Activated naive CD4-positive, alpha-beta T cell treated with anti-CD3 and anti-CD28 coated beads, Interleukin-2, amount 50 U/mL, for 24 hours (primary cell): ENCODE data around the gene TMED6.

Experiments
- H3K27ac Mint-ChIP-seq: one replicate; pipeline ENCODE4 v1.8.0; 2021; ENCODE audit warnings: mild to moderate bottlenecking, mixed read lengths
- H3K27me3 Mint-ChIP-seq: one replicate; pipeline ENCODE4 v1.8.0; 2021; ENCODE audit warnings: mixed read lengths
- H3K36me3 Mint-ChIP-seq: one replicate; pipeline ENCODE4 v1.8.0; 2021; ENCODE audit warnings: mixed read lengths
- H3K4me1 Mint-ChIP-seq: one replicate; pipeline ENCODE4 v1.8.0; 2021; ENCODE audit warnings: mixed read lengths
- H3K4me3 Mint-ChIP-seq: one replicate; pipeline ENCODE4 v1.8.0; 2021; ENCODE audit warnings: mild to moderate bottlenecking, mixed read lengths
- H3K9me3 Mint-ChIP-seq: one replicate; pipeline ENCODE4 v1.8.0; 2021; ENCODE audit warnings: mixed read lengths

Gene TMED6

DNA sequence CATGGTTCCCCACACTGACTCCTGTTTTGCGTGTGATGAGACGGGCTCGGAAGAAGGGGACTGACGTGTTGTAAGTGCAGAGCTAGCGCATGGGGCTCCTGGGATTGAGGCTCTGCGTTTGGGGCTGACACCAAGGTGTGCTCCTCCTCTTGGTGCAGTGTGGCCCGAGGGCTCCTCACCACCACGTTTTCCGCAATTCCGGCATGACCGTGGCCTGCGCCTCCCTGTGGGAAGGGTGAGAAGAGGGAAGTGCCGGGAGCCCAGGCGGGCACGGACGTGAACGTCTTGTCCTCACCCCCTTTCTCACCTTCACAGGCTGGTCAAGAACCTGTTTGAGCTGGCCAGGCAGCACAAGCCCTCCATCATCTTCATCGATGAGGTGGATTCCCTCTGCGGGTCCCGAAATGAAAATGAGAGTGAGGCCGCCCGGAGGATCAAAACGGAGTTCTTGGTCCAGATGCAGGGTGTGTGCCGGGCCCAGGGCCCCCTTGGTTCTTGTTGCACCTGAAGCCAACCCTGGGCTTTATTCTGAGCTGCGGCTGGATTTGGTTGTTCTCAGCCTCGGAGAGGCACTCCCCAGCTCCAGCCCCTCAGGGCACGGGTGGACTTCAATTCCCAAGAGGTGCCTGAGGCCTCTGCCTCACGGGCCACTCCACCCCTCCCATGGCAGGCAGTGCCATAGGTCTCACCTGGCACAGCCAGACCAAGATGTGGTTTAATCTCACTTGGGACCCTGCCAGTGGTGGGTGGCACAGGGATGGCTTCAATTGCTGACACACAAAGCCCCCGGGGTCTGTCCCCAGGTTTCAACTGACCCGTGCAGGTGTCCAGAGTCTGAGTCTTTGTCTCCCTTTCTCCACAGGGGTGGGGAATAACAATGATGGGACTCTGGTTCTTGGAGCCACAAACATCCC, 31.5 kb downstream of the TMED6 start:
- H3K36me3 Mint-ChIP-seq, result peaks cover 11% of the 10 kb centered on the region
- no peaks in the 10 kb centered on the region for H3K9me3 Mint-ChIP-seq
- H3K27me3 Mint-ChIP-seq, result no peaks in the 10 kb centered on the region
- H3K4me3 Mint-ChIP-seq, result no peak overlapping the region
- H3K27ac Mint-ChIP-seq, result peak overlapping the region; percentile 72
- peaks cover 11% of the 10 kb centered on the region for H3K4me1 Mint-ChIP-seq

DNA sequence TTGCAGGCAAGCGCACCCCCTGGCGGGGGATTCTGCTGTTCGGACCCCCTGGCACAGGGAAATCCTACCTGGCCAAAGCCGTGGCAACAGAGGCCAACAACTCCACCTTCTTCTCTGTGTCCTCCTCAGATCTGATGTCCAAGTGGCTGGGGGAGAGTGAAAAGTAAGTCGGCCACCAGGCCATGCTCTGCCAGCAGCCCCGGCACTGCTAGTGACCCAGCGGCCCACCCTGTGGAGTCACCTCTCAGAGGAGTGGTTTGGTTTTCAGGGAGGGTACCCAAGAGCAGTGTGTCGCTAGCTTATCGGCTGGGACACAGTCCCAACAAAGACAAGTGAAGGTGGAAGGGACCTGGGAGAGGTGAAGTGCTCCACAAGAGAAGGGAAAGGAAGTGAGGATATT, 32.2 kb downstream of the TMED6 start:
- Mint-ChIP-seq H3K27ac (peak overlapping the region; percentile 72), H3K36me3 (peaks cover 11% of the 10 kb centered on the region), H3K27me3 (no peaks in the 10 kb centered on the region), H3K9me3 (no peaks in the 10 kb centered on the region), H3K4me3 (no peak overlapping the region), H3K4me1 (peaks cover 10% of the 10 kb centered on the region)

DNA sequence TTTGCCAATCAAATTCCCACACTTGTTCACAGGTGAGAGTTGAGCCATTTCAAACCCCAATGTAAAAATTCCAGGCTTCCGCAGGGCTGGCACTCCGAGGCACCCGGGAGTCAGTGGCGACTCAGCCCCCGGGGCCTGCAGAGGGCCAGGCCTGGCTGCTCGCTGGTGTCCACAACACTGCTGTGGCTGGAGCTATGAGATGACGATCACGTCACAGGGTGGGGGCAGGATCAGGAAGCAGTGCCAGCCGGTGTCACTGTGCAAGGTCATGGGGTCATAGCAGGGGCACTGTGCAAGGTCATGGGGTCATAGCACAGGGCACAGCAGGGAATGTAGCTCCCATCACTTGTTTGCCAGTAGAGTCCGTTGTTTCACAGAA, 32.7 kb downstream of the TMED6 start:
- Mint-ChIP-seq H3K9me3 (no peaks in the 10 kb centered on the region), H3K4me1 (peaks cover 15% of the 10 kb centered on the region), H3K4me3 (no peak overlapping the region), H3K27me3 (no peaks in the 10 kb centered on the region), H3K27ac (no peak overlapping the region), H3K36me3 (peaks cover 11% of the 10 kb centered on the region)

GRCh38 chr16:69318177-69318910, 33.2 kb downstream of the TMED6 start:
- H3K4me3 Mint-ChIP-seq, result no peak overlapping the region

DNA sequence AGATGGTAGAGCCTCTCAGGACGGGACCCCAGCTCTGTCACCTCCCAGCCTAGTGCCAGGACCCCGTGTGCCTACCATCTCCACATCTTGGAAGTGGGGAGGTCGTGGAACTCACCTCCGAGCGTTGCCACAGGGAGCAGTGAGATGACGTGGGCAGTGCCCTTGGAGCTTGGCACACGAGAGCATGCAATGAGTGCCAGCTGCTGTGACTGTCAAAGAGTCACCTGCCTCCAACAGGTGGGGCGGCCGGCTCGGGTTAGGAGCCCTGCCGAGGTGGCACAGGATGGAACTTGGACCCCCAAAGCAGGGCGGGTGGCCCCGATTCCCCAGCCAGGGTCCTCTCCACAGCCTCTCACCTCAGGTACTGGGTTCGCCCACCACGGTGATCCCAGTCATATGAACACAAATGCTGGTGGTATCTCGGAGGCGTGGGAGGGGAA, 35.0 kb downstream of the TMED6 start:
- H3K27ac Mint-ChIP-seq, result no peak overlapping the region
- H3K27me3 Mint-ChIP-seq, result no peaks in the 10 kb centered on the region
- H3K4me1 Mint-ChIP-seq, result peaks cover 26% of the 10 kb centered on the region
- no peak overlapping the region for H3K4me3 Mint-ChIP-seq
- peaks cover 14% of the 10 kb centered on the region for H3K36me3 Mint-ChIP-seq
- no peaks in the 10 kb centered on the region for H3K9me3 Mint-ChIP-seq

More at GRCh38 chr16:69318177-69318910, 33.2 kb downstream of the TMED6 start:
- H3K27me3 Mint-ChIP-seq, result no peaks in the 10 kb centered on the region
- no peak overlapping the region for H3K27ac Mint-ChIP-seq
- H3K36me3 Mint-ChIP-seq, result peaks cover 14% of the 10 kb centered on the region
- no peaks in the 10 kb centered on the region for H3K9me3 Mint-ChIP-seq
- peaks cover 20% of the 10 kb centered on the region for H3K4me1 Mint-ChIP-seq

DNA sequence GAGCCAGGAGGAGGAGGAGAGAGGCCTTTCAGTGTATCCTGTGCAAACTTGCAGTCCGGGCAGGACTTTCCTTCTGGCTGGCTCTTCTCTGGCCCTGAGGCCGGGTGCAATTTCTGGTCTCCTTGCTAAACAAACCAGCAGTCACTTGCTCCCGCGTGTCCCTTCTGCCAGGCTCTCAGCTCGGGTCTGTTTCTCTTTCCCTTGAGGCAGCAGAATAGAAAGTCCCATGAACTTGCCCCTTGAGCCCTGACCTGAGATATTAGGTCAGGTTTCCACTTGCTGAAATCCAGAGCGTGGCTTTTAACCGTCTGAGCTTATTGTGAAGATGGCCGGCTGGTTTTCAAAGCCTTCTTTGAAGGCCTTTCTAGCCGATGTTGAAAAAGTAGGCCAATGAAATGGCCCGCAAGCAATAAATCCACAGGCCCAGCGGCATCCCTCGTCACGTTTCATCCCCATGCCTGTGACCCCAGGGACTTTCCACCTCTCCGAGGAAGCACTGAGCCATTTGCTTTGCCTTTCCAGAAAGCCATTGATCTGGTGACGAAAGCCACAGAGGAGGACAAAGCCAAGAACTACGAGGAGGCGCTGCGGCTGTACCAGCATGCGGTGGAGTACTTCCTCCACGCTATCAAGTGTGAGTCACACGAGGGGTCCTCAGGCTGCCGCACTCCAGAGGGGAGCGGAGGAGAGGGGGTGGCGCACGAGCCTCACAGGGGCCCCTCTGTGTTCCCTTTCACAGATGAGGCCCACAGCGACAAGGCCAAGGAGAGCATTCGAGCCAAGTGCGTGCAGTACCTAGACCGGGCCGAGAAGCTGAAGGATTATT, 35.9 kb downstream of the TMED6 start:
- Mint-ChIP-seq H3K9me3 (no peaks in the 10 kb centered on the region), H3K27me3 (no peaks in the 10 kb centered on the region), H3K27ac (no peak overlapping the region), H3K36me3 (peaks cover 11% of the 10 kb centered on the region), H3K4me1 (peaks cover 26% of the 10 kb centered on the region), H3K4me3 (no peak overlapping the region)

DNA sequence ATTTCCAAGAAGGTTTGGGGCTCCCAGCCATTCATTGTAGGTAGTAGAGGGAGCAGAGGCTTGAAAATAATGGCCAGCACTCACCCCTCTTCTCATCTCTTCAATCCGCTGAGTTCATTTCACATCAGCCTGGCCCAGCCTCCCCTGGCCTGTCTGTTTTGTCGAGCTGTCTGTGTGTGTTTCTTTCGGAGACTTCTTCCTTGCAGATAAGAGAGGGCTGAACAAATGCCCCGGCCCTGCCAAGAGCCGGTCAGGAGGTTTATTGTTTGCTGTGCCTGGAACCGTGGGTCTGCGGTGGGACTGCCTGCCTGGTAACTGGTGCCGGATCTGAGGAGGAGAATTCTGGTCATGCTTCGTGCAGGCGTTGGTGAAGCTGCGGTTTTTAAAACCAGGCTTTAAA, 37.1 kb downstream of the TMED6 start:
- Mint-ChIP-seq H3K27ac (no peak overlapping the region), H3K36me3 (peaks cover 8% of the 10 kb centered on the region), H3K4me1 (peaks cover 30% of the 10 kb centered on the region), H3K27me3 (no peaks in the 10 kb centered on the region), H3K9me3 (no peaks in the 10 kb centered on the region), H3K4me3 (no peak overlapping the region)

DNA sequence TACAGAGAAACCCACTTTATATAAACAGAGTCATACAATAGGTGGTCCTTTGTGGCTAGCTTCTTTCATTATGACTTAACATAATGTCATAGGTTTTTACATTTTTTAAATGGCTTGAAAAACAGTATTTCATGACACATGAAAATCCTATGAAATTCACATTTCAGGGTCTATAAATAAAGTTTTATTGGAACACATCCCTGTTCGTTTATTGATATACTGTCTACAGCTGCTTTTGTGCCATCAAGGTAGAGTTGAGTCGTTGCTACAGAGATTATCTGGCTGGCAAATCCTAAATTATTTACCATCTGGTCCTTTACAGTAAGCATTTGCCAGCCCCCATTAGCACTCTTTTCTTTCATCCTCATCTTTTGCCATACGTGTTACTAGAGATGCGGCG, 38.1 kb downstream of the TMED6 start:
- peak overlapping the region; percentile 82 for H3K4me3 Mint-ChIP-seq
- H3K36me3 Mint-ChIP-seq, result peaks cover 6% of the 10 kb centered on the region
- no peaks in the 10 kb centered on the region for H3K27me3 Mint-ChIP-seq
- H3K4me1 Mint-ChIP-seq, result peaks cover 30% of the 10 kb centered on the region
- peak overlapping the region; percentile 87 for H3K27ac Mint-ChIP-seq
- no peaks in the 10 kb centered on the region for H3K9me3 Mint-ChIP-seq

DNA sequence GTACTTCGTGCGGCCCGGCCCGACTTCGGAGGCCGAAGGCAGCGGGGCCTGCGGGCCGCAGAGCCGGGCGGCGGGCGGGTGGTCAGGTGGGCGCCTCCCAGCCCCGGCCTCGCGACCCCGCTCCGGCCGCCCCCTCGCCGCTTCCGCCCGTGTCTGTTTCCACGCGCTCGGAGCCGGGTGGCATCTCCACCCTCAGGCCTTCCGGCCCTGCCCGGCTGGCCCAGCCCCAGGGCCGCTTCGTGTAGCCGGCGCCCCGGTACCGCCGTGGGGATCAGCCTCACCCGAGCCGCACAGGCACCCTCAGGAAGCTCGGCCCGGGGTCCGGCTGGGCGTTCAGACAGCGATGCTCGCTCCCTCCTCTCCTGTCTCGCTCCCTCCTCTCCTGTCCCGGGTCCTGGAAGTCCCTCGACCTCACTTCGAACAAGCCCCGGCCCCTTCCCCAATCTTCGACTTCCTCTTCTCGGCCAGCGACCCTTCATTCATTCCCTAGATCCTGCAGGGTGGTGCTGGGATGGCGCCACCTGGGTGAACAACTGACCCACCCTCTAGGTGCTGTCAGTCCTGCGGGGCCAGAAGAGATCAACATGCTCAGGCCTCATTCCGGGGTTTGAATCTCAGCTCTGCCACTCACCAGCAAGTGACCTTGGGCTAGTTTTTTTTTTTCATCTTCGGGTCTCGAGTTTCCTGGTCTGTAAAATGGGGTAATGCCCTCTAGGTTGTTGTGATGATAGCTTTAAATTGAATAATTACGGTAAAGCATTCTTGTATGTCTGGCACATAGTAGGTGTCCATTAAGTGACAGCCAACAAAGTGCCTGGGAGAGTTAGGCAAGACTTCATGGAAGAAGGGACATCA, 39.8 kb downstream of the TMED6 start:
- H3K4me1 Mint-ChIP-seq, result peaks cover 30% of the 10 kb centered on the region
- peak overlapping the region; percentile 100 for H3K27ac Mint-ChIP-seq
- H3K9me3 Mint-ChIP-seq, result no peaks in the 10 kb centered on the region
- H3K27me3 Mint-ChIP-seq, result no peaks in the 10 kb centered on the region
- peak overlapping the region; percentile 99 for H3K4me3 Mint-ChIP-seq
- H3K36me3 Mint-ChIP-seq, result peaks cover 6% of the 10 kb centered on the region

GRCh38 chr16:69310653-69311532, 40.7 kb downstream of the TMED6 start, which contains the start of gene VPS4A:
TSS of gene VPS4A (plus strand) at chr16:69311350. CDS start at chr16:69311512, 162 bp downstream.
- Mint-ChIP-seq H3K4me1 (peaks cover 30% of the 10 kb centered on the region), H3K9me3 (no peaks in the 10 kb centered on the region), H3K36me3 (peaks cover 5% of the 10 kb centered on the region), H3K27me3 (no peaks in the 10 kb centered on the region), H3K4me3 (peak within 1 kb of the TSS; percentile 99), H3K27ac (peak within 1 kb of the TSS; percentile 100)

DNA sequence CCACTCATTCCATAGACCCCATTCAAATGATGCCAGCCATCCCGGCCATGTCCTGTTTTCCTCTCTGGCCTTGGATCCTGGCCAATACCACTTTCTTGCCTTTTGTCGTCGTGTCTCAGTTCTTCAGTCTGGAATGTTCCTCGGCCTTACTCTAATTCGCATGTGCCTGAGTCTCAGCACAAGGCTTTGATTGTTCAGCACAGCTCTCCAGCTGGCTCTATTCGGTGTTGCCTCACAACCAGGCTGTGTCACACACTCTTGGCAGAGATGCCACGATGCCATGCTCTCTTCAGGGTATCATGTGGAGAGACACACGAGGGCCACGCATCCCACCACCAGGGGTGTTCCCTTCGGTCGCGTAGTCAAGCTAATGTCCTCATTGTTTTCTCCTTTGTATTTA, 42.3 kb downstream of the TMED6 start:
- H3K27me3 Mint-ChIP-seq, result no peaks in the 10 kb centered on the region
- H3K9me3 Mint-ChIP-seq, result no peaks in the 10 kb centered on the region
- peaks cover 5% of the 10 kb centered on the region for H3K36me3 Mint-ChIP-seq
- peaks cover 26% of the 10 kb centered on the region for H3K4me1 Mint-ChIP-seq
- no peak overlapping the region for H3K4me3 Mint-ChIP-seq
- H3K27ac Mint-ChIP-seq, result no peak overlapping the region

DNA sequence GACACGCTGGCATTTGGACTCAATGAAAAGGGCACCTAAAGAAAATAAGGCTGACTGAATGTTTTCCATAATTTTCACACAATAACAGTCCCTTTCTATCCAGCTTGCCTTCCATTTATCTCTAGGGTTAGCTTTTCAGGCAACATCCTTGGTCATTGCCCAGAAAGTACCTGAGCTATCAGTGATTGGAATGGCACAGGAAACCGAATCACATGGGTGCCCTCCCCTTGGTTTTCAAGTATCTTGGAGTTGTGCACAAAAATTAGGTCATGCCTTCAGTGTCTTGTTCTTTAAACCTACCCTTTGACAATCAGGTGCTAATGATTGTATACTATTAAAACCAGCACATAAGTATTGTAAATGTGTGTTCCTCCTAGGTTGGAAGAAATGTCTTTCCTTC, 43.7 kb downstream of the TMED6 start:
- H3K4me1 Mint-ChIP-seq, result peaks cover 13% of the 10 kb centered on the region
- no peaks in the 10 kb centered on the region for H3K9me3 Mint-ChIP-seq
- H3K27ac Mint-ChIP-seq, result no peak overlapping the region
- no peaks in the 10 kb centered on the region for H3K36me3 Mint-ChIP-seq
- no peaks in the 10 kb centered on the region for H3K27me3 Mint-ChIP-seq
- no peak overlapping the region for H3K4me3 Mint-ChIP-seq

GRCh38 chr16:69307091-69307490, 44.5 kb downstream of the TMED6 start:
- H3K36me3 Mint-ChIP-seq, result no peaks in the 10 kb centered on the region
- no peaks in the 10 kb centered on the region for H3K27me3 Mint-ChIP-seq
- no peak overlapping the region for H3K4me3 Mint-ChIP-seq
- peaks cover 10% of the 10 kb centered on the region for H3K4me1 Mint-ChIP-seq
- no peaks in the 10 kb centered on the region for H3K9me3 Mint-ChIP-seq
- H3K27ac Mint-ChIP-seq, result no peak overlapping the region

DNA sequence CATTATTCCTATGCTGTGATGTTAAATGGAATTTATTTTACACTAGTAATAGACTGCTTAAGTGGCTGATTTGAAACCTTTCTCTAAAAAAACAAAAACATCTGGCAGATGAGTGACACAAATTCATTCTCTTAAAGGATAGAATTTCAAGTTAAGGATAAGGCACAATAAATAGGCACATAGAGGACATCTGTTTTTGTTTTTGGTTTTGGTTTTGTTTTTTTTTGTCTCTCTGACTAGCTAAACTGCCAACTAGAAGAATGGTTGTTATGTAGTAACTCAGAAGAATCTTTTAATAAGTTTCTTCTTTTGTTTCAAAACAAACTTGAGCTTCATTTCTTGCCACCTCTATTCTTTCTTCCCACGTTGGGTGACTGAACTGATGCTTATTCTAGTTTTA, 45.6 kb downstream of the TMED6 start:
- H3K9me3 Mint-ChIP-seq, result no peaks in the 10 kb centered on the region
- H3K27me3 Mint-ChIP-seq, result no peaks in the 10 kb centered on the region
- H3K4me3 Mint-ChIP-seq, result no peak overlapping the region
- H3K36me3 Mint-ChIP-seq, result no peaks in the 10 kb centered on the region
- H3K4me1 Mint-ChIP-seq, result peaks cover 7% of the 10 kb centered on the region
- H3K27ac Mint-ChIP-seq, result no peak overlapping the region
